Loucy (cell line): ENCODE data around the gene ANTXRL.
"Not testable (repeated sequence)": the region's sequence is repeated elsewhere in the genome, so short reads cannot be mapped to it uniquely, and the experiment has no call there.

Experiments used
- H2AFZ ChIP-seq: fragments of 200-600 bp; sonication (generic); 2 replicates; pipeline ENCODE4 v1.6.0; 2016; ENCODE audit warnings: antibody characterized with exemption, mild to moderate bottlenecking, low read length, moderate library complexity
- H3F3A ChIP-seq: fragments of 200-600 bp; 2 replicates; pipeline ENCODE4 v1.6.0; 2016; ENCODE audit warnings: antibody characterized with exemption, low read depth, mild to moderate bottlenecking
- H3K27me3 ChIP-seq: fragments of 200-600 bp; sonication (generic); 2 replicates; pipeline ENCODE4 v1.6.1; 2014; ENCODE audit warnings: low read length, mild to moderate bottlenecking; ENCODE audit not compliant: insufficient read depth, poor library complexity, severe bottlenecking
- H3K36me3 ChIP-seq: fragments of 200-600 bp; sonication (generic); 2 replicates; pipeline ENCODE4 v1.6.1; 2016; ENCODE audit warnings: low read length; ENCODE audit not compliant: insufficient read depth
- H3K4me1 ChIP-seq: fragments of 200-600 bp; sonication (generic); 2 replicates; pipeline ENCODE4 v1.5.1; 2014; ENCODE audit warnings: low read length, mild to moderate bottlenecking; ENCODE audit not compliant: insufficient read depth, poor library complexity, severe bottlenecking
- H3K4me2 ChIP-seq: fragments of 200-600 bp; sonication (generic); 2 replicates; pipeline ENCODE4 v1.6.0; 2014; ENCODE audit warnings: antibody characterized with exemption, low read length, low read depth, mild to moderate bottlenecking; ENCODE audit not compliant: poor library complexity, severe bottlenecking
- H3K4me3 ChIP-seq: fragments of 200-600 bp; sonication (generic); 2 replicates; pipeline ENCODE4 v1.5.1; 2014; ENCODE audit warnings: low read length, mild to moderate bottlenecking, mixed read lengths; ENCODE audit not compliant: poor library complexity, severe bottlenecking
- H3K79me2 ChIP-seq: fragments of 200-600 bp; sonication (generic); 2 replicates; pipeline ENCODE4 v1.6.1; 2014; ENCODE audit warnings: low read length; ENCODE audit not compliant: insufficient read depth
- H3K9ac ChIP-seq: fragments of 200-600 bp; sonication (generic); 2 replicates; pipeline ENCODE4 v1.6.0; 2014; ENCODE audit warnings: mild to moderate bottlenecking, low read depth, low read length, moderate library complexity; ENCODE audit not compliant: poor library complexity, severe bottlenecking
- H3K9me2 ChIP-seq: fragments of 200-600 bp; sonication (generic); replicated peaks from 2 replicates; pipeline ENCODE4 v1.6.1; 2016; ENCODE audit warnings: low read depth, low read length, mixed read lengths
- H3K9me3 ChIP-seq: fragments of 200-600 bp; sonication (generic); 2 replicates; pipeline ENCODE4 v1.6.1; 2014; ENCODE audit warnings: mild to moderate bottlenecking, antibody characterized with exemption, low read length, low read depth; ENCODE audit not compliant: insufficient read depth
- H4K20me1 ChIP-seq: fragments of 200-600 bp; sonication (generic); 2 replicates; pipeline ENCODE4 v1.6.0; 2014; ENCODE audit warnings: antibody characterized with exemption, low read length, mild to moderate bottlenecking; ENCODE audit not compliant: insufficient read depth, poor library complexity, severe bottlenecking

ANTXRL gene

GRCh38 chr10:46374410-46374809 lies 87.6 kb downstream of the ANTXRL start:
- H3K79me2 ChIP-seq, H3K27me3 ChIP-seq, H3K9me3 ChIP-seq, H3K4me3 ChIP-seq, H2AFZ ChIP-seq, H3K4me2 ChIP-seq, H3K9me2 ChIP-seq, H3K4me1 ChIP-seq, H3K9ac ChIP-seq, H4K20me1 ChIP-seq, H3F3A ChIP-seq, H3K36me3 ChIP-seq: not testable (repeated sequence)

GRCh38 chr10:46375406-46375805 lies 88.6 kb downstream of the ANTXRL start, which contains the start of gene ANXA8L1:
ANXA8L1 (plus strand) TSS chr10:46375776; CDS start chr10:46375852, 76 bp downstream.
- not testable (repeated sequence) for H3K9ac ChIP-seq, H3F3A ChIP-seq, H2AFZ ChIP-seq, H3K4me2 ChIP-seq, H3K36me3 ChIP-seq, H3K79me2 ChIP-seq, H3K4me3 ChIP-seq, H3K4me1 ChIP-seq, H3K27me3 ChIP-seq, H3K9me3 ChIP-seq, H4K20me1 ChIP-seq, H3K9me2 ChIP-seq

GRCh38 chr10:46377022-46377421 lies 90.2 kb downstream of the ANTXRL start:
- not testable (repeated sequence) for H3K36me3 ChIP-seq, H3K4me2 ChIP-seq, H2AFZ ChIP-seq, H3K4me3 ChIP-seq, H3F3A ChIP-seq, H3K9ac ChIP-seq, H3K27me3 ChIP-seq, H3K4me1 ChIP-seq, H3K9me3 ChIP-seq, H3K9me2 ChIP-seq, H3K79me2 ChIP-seq, H4K20me1 ChIP-seq

- not testable (repeated sequence) for H3K79me2 ChIP-seq, H3K9me2 ChIP-seq, H3K9ac ChIP-seq, H4K20me1 ChIP-seq, H3K27me3 ChIP-seq, H3K4me3 ChIP-seq, H3F3A ChIP-seq, H3K36me3 ChIP-seq, H3K9me3 ChIP-seq, H2AFZ ChIP-seq, H3K4me1 ChIP-seq, H3K4me2 ChIP-seq
Observed at GRCh38 chr10:46377651-46378050, 90.9 kb downstream of the ANTXRL start.

DNA sequence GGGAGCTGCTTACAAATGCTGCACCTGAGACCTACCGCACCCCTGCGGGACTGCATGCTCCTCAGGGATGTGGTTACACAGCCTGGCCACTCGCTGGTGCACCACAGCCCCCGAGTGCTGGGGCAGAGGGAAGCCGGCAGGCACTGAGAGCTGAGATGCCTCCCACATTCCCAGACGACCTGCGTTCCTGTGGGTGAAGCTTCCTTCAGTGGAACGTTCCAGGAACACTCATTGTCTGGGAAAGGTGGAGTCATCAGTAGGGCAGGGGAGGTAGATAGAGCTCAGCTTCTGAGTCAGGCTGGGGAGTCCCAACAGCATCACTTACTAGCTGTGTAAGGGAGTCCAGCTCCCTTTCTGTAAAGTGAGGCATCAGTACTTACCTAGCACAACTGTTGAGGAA lies 91.3 kb downstream of the ANTXRL start:
- not testable (repeated sequence) for H3F3A ChIP-seq, H3K9me3 ChIP-seq, H3K4me1 ChIP-seq, H2AFZ ChIP-seq, H3K36me3 ChIP-seq, H4K20me1 ChIP-seq, H3K79me2 ChIP-seq, H3K4me2 ChIP-seq, H3K4me3 ChIP-seq, H3K9ac ChIP-seq, H3K9me2 ChIP-seq, H3K27me3 ChIP-seq

- not testable (repeated sequence) for H3K4me2 ChIP-seq, H3K4me3 ChIP-seq, H3K4me1 ChIP-seq, H3K79me2 ChIP-seq, H3F3A ChIP-seq, H3K9me3 ChIP-seq, H4K20me1 ChIP-seq, H3K9ac ChIP-seq, H2AFZ ChIP-seq, H3K27me3 ChIP-seq, H3K36me3 ChIP-seq, H3K9me2 ChIP-seq
Observed at GRCh38 chr10:46379233-46379848, 92.5 kb downstream of the ANTXRL start.
